NCI-H82 (cell line): ENCODE measurements around the gene LCT.
"Not testable (repeated sequence)": the region's sequence is repeated elsewhere in the genome, so short reads cannot be mapped to it uniquely, and the experiment has no call there.

Source experiments
- DNase-seq: peaks from one replicate; lab custom pipeline; 2025; lab: John Stamatoyannopoulos, UW

The LCT gene

DNA sequence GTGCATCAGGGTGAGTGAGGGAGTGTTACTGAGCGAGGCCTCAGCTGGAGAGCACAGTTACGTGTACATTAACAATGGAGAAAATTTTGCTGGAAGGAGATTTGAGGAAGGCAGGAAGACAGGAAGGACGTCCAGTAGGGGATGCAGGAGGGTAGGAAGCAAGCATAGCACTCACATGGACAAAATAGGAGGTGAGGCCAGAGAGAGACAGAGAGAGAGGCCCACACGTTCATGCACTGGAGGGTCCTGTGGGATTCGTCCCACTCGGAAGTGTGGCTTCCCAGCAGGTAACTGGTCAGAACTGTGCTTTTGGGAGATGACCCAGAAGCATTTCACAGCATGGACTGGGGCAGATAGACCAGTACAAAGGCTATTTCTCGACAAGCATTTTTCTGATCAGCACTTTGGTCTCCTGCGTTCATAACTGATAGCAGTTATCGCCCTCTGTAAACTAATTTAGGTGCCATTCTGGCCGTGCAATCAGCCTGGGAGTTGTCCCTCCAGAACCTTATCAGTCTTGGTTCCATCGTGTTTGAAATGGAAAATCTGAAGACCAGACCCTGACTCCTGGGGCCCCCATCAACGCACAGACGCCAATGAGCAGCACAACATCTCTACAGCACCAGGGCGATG is 5.7 kb downstream of the LCT start:
- no peak for DNase-seq

DNA sequence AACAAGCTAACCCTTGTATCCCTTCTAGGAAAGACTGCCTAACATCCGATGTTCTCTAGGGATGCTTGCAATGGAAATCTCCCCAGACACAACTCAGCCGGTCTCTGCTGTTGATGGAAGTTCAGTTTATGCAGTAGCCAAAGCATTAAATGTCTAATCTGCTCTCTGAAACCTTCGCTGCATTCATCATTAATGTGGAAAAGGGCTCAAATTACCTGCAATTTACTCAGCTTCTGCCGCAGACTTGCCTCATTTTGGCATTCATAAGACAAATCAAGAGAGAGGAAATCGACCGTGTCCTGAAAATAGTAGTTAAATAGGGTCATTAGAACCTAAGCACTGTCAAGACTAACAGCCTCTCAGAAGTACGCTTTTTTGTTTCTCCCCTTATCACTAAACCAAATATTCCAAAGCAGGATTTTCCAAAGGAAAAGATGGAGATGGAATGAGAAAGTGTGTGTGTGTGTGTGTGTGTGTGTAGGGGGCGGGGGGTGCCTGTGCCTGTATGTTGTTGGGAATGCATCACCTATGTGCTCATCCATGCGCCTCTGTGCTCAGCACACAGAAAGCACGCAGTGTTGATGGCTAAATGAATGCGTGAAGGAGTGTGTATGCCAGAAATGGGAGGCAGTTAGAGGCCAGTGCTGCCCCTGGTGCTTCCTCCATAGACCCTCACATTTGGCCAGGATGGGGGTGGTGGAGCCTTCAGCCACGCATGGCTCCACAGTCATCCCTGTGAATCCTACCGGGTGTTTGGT is 7.4 kb downstream of the LCT start:
- DNase-seq = no peak

DNA sequence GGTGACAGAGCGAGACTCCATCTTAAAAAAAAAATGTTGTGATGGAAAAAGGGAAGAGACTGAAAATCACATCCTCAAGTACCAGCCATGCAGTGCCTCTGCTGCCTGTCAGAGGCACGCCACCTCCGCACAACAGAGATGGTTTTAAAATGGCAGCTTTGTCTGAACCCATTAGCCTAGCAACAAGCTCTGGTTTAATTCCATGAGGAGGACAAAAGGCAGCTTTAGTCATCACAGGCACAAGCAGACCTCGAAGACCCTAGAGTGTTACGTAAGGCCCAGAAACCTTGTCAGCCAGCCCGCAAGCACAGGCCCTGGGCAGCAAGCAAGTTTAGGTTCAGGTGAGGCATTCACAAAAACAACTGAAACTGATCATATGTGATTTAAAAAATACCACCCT is 10.4 kb downstream of the LCT start:
- DNase-seq = no peak

DNA sequence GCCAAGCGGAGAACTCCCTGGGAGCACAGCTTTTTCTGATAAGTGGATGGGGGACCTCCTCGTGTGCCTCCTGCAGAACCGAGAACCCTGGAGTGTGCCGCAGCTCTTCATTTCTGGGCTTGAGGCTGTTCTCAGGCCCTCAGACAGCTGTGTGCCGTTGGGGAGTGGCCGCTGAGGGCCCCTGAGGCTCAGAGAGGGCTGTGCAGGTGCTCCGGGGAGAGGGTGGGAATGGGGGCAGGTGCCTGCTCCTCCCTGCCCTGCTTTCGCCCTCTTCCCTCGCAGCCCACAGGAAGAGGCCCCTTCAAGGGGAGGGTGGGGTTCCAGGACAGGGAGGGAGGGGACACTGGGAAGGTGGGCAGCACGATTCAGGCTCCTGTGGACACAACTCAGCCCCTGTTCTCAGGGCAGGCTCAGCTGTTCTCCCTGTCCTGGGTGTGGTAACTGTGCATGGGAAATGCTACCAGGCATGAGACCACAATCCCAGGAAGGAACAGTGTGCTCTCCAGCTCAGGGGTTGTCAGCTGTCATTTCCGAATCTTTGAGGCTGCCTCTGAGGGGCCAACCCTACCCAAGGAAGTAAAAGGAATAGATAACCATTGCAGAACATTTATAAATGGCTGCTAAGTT is 11.3 kb downstream of the LCT start:
- DNase-seq = no peak

DNA sequence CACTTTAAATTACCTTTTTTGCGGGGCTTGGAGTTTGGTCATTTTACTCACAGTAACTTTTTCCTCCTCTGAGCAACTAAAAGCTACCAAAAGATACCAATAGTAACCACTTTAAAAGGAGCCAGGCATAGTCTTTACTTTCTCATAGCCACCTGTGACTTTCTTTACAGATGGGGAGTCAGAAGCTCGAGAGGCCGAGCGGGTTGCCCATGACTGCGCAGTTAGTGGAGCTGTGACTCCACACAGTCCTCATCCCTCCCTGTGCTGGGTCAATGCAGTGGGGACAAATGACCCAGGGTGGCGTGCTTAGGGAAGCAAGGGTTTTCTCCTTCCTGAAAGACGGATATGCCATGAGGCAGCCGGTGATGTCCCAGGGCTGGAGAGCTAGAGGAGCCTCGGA is 11.9 kb downstream of the LCT start:
- DNase-seq = no peak

DNA sequence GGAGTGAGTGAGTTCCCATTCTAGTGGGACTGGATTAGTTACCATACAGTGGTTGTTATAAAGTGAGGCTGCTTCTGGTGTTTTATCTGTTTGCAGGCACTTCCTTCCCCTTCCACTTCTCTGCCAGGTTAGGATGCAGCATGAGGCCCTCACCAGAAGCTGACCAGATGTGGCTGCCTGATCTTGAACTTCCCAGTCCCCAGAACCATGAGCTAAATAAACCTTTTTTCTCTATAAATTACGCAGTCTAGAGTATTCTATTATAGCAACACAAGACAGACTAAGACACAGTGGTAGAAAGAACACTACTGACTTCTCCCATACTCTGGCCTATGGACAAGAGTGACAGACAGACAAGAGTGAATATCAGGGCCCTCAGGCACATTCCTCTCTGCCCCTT is 14.1 kb downstream of the LCT start:
- no peak for DNase-seq

DNA sequence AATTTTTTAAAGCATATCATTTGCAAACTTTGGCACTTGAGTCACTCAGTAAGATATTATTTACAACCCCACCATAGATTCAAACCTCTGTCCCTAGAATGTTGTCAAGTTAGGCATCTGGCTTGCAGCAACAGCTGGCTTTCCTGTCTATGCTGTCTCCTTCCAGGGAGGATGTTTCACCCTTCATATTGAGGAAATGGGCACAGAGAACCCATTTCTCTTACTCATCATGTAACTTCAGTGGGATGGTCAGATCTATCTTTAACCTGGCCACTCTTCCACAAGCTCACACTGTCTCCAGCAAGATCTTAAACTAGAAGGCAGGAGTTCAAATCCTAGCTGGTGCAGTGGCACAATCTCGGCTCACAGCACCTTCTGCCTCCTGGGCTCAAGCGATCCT is 15.8 kb downstream of the LCT start:
- DNase-seq = no peak

DNA sequence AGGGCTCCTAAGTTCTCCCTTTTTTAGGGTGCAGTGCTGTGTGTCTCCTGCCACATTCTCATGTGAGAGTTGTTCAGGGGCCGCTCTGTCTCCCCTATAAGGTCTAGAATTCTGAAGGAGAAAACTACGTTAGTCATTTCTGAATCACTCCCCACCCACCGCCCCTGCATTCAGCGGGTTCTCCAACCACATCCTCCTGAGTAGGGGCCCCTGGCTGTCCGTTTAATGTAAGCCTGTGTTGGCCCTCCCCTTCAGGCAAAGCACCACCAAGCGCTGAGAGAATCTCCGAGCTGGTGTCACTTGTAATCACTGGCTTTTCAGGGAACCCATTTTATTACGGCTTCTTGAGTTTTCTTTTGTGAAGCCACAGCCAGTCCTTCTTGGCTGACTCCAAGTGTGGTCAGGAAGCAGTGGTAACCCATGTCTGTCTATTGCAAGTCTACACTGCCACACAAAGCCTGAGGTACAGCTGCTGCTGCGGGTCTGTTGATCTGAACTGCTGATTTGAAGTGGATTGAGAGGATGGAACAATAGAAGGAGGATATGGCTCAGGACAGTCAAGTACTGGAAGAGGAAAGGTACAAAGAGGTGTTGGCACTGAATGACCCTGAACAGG is 16.9 kb downstream of the LCT start:
- no peak for DNase-seq

DNA sequence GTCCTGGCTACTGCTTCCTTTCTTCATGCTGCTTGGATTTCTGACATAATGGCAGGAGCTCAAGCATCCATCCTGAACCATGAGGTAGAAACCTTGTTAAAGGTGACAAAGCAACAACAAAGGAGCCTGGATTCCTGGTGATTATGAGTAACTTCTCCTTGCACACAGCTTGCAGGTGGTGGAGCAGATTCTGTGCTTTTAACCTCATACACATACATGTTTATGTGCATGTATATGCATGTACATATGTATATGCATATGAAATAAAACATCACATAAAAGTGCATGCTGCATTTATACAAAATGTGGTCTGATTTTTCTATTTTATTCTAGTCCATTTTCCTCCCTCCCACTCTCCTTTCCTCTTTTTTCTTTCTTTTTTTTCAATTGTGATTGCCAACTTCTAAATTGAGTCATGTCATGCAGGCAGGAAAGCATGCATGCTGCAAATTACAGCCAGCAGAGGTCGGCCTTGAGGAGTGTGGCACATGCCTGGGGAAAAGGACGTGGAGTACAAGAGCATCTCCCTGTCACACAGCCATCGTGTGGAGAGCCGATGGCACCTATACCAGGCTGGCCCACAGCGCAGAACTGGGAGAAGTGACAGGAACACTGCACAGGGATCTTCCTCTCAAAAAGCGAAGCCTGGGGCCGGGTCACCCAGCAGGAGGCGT is 17.9 kb downstream of the LCT start:
- peak; percentile 47 for DNase-seq

DNA sequence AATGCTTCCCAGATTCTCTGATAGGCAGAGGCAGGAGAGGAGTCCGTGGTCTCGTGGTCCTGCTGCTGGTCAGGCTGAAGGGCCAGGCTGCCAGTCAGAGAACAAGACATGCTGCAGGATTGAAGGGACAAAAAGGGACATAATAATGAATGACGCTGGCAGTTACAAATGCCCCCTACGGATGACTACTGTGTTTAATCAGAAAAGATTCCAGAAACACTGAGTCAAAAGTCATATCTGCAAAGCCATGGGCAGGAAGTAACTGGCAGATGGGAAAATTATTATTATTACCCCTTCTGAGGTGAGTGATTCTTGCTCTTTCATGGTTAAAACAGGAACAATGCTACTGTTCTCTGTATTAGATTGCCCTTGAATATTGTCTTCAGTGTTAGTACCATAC is 19.0 kb downstream of the LCT start:
- DNase-seq = no peak

DNA sequence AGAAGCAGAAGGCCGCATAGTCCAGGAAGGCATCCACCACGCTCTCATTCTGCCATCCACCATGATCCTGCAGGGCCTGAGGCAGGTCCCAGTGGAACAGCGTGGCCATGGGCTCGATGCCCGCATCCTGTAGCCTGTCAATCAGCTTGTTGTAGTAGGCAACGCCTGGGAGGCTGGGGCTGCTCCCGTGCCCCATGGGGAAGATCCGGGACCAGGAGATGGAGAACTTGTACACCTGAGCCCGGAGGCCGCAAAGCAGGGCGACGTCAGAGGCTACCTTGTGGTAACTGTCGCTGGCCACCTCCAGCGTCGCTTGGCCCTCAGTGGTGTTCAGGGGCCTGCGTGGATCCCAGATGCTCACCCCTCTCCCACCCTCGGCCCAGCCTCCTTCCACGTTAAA is 19.5 kb downstream of the LCT start:
- no peak for DNase-seq

DNA sequence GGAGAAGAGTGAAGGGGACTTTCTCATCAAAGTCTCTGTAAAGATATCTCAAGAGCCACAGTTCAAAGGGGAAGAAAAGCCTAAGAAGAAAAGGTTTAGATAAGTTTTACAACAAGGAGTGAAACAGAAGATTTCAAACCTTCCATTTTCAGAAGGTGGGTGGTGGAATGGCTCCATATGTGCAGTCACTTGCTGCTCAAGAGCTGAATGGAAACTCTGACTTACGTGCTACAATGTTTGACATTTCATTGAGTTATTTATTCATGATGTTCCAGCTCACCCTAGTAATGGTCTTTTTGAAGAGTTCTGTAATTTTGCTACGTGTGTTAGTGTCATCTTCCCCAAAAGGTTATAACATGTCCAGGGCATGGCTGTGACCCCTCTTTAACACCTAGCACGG is 21.7 kb downstream of the LCT start:
- no peak for DNase-seq

DNA sequence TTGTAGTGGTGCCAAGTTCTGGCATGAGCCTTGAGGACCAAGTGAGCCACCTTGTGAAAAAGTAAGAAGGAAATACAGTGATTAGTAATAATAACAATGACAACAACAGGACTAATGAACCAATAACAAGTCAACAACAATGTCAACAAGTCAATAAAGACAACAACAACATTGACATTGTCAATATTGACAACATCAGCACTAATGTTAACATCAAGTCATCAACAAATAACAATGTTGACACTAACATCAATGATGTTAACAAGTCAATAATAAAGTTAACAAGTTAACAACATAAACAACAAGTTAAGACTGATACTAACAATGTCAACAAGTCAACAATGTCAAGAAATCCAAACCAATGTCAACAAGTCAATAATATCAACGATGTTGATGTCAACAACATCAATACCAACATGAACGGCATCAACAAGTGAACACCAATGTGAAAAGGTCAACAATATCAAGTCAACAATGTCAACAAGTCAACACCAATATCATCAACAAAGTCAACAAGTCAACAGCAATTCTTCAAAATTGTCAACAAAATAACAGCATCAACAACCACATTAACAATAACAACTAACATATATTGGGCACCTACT is 24.0 kb downstream of the LCT start:
- DNase-seq = no peak

DNA sequence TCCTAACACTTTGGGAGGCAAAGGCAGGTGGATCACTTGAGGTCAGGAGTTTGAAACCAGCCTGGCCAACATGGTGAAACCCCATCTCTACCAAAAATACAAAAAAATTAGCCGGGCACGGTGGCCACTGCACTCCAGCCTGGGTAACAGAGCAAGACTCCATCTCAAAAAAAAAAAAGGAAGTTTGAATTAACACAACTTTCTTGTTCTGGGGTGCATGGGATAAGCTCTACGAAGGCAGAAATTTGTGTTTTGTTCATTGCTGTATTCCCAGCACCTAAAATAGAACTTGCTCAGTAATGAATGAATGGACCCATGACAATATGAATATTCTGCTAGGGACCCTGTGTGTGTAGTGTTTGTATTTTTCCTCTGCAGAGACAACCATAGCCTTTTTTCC is 29.1 kb downstream of the LCT start:
- DNase-seq = not testable (repeated sequence)

DNA sequence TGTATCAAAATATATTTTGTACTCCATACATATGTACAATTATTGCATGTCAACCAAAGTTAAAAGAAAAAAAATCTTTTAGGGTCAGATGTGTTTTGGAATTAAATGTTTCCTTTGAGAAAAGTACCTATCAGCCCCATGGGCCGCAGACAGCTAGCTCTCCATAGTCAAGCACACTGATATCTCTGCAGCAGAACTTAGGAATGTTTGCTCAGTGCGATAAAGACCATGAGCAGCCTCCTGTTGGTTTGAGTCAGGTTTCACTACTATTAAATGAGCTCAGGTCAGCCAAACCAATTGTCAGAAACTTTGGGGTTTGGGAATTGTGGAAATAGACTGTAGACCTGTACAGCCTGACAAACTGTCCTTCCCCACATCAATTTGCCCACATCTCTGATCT is 33.7 kb downstream of the LCT start:
- no peak for DNase-seq

DNA sequence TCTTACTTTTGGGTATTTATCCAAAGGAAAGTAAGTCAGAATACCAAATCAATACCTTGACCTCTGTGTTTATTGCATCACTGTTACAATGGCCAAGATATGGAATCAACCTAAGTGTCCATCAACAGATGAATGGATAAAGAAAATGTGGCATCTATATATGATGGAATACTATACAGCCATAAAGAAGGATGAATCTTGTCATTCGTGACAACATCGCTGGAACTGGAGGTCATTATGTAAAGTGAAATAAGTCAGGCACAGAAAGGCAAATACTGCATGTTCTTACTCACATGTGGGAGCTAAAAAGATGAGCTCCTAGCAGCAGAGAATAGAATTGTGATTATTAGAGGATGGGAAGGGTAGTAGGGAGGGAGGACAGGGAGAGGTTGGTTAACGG is 34.6 kb downstream of the LCT start:
- no peak for DNase-seq

DNA sequence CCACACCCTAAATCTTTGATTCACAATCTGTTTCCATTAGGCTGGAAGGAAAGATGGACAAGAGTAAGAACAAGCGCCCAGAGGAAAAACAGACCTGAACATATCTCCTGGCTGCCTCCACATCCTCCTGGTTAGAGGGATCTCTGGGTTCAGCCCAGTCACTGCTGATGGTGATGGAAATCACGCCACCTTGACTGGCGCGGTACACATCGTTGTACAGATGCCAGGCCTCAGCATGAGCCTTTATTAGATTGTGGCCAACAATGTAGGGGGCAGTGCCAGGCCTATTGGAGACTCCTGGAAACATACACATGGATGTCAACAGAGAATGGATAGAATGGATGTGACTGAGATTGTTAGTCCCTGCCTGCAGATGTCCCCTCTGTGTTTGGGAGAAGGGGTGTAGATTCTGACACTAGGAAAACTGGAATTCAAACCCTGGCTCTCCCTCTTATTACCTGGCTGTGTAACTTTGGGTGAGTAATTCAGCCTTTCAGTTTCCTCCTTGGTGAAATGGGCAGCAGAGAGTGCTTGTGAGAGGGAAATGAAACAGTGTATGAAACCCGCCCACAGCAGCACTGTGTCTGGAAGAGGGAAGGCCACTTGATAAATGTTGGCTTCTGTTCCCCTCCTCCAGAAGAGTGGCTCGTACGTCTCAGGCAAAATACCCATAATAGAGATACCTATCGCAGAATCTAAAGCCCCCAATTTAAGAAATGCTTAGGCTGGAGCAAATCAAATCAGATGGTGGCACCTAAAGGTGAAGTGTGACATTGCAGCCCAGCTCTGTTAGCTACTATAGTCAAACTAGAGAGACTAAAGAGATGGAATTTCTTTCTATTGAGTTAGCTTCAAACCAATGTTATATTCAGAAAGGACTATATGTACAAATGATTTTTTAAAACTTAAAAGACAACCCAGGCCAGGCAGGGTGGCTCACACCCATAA is 36.2 kb downstream of the LCT start:
- no peak for DNase-seq

DNA sequence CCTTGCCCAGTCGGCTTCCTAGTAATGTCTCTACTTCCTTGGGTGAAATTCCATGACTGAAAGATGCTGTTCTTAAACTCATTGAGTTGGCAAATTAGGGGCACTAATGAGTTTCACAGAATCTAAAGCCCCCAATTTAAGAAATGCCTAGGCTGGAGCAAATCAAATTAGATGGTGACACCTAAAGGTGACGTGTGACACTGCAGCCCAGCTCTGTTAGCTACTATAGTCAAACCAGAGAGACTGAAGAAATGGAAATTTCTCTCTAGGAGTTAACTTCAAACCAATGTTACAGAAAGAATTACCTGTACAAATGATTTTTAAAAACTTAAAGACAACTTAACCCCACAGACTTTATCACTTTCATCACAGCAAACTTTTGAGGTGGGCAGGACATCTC is 37.2 kb downstream of the LCT start:
- DNase-seq = no peak

DNA sequence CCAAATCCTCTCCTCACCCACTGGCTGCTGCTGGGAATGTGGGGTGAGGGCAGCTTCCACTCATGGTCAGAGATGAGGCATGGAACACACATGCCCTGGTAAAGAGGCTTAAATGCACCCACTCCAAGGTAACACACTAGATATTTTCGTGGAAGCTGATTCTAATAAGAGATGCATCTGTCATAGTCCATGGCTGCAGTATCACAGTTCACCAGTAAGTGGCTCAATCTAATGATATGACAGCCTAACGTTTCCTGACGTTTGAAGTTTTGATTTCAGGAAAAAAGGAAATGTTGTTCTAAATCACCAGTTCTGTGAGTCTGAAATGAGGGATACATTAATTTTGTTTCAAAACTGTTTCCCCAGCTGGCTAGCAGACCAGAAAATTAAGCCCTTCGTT is 38.2 kb downstream of the LCT start:
- peak; percentile 27 for DNase-seq

DNA sequence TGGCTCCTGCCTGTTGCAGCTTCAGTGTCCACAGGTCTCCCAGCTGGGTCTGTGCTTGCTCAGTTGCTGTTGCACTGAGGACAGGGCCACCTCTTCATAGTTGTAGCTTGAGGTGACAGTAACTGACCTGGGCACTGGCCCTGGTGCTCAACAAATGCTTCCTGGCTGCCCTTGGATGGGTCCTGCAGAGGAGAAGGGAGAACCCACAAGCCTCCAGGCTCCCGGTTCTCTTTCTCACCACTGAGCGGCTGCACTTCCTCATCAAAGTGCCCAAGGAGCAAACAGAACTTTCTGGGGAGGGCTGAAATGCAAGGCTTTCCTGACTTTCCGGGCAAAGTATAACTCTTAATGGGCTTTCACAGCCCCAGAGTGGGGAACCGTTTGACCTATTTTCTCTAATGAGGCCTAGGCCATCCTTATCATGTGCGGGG is 38.7 kb downstream of the LCT start:
- no peak for DNase-seq
